Fibroblast of peridontal ligament (primary cell): Measurements from ENCODE around the gene CDH4.
A peak's percentile ranks its signal among the peaks of the same experiment; 100 is the strongest.

Source experiments
- DNase-seq: peaks from one replicate; pipeline ENCODE4 v3.0.0-alpha.2; 2010; ENCODE audit errors: extremely low read depth

CDH4 gene

GRCh38 chr20:61281286-61281795 lies 29.3 kb downstream of the CDH4 start:
- no peak for DNase-seq

DNA sequence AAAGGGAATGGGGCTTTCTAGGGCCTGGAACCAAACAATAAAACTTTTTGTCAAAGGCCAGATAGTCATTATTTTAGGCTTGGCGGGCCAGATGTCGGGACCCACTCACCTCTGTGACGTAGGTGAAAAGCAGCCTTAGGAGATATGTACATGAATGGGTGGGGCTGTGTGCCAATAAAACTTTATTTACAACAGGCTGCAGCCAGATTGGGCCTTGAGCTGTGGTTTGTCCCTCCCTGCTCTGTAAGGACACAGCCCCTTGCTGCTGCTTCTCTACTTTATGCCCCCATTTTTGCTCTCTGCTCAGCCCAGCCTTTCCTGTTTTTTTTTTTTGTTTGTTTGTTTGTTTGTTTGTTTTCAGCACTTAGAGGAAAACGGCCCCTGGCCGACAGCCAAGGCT lies 32.7 kb downstream of the CDH4 start:
- no peak for DNase-seq

GRCh38 chr20:61285152-61285645 lies 33.1 kb downstream of the CDH4 start:
- DNase-seq = no peak

- no peak for DNase-seq
Measured at GRCh38 chr20:61285691-61286090, 33.6 kb downstream of the CDH4 start.

- no peak for DNase-seq
Measured at GRCh38 chr20:61287583-61288275, 35.7 kb downstream of the CDH4 start.

- no peak for DNase-seq
Measured at GRCh38 chr20:61288331-61288784, 36.3 kb downstream of the CDH4 start.

DNA sequence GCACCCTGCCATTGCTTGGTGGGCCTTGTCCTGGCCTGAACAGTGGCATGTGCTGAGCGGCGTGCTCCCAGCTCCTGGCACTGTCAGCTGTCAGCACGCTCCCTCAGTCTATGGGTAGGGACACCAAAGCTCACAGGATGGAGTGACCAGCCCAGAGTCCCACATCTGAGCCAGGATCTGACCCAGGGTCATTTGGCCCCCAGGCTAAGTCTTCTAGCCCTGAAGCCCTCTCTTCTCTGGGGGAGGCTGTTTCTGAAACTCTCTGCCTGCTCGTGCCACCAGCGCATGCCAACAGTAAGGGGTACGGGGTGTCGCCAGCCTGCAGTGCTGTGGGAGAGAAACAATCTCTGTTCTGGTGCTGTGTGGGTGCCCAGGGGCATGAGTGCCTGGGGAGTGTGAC lies 37.1 kb downstream of the CDH4 start:
- DNase-seq = no peak

DNA sequence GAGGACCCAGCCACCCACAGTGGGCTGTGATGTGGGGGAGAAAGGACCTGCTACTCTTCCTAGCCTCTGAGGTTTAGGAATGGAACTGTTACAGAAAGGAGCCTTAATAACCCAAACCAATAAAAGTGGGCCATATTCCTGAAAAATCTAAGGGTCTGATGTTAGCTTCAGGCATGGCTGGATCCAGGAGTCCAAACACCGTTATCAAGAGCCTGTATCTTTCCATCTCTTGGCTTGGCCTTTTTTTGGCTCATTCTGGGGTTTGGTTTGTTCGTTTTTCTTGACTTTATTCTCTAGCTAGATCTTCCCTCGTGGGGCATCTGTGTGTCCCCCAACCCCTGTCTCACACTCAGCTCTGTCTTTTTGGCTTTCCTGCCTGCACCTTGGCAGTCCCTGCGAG lies 38.7 kb downstream of the CDH4 start:
- no peak for DNase-seq

- no peak for DNase-seq
Measured at GRCh38 chr20:61291166-61291829, 39.2 kb downstream of the CDH4 start.

- DNase-seq = no peak
Measured at GRCh38 chr20:61292391-61292790, 40.3 kb downstream of the CDH4 start.

- no peak for DNase-seq
Measured at GRCh38 chr20:61292821-61293612, 41.0 kb downstream of the CDH4 start.

DNA sequence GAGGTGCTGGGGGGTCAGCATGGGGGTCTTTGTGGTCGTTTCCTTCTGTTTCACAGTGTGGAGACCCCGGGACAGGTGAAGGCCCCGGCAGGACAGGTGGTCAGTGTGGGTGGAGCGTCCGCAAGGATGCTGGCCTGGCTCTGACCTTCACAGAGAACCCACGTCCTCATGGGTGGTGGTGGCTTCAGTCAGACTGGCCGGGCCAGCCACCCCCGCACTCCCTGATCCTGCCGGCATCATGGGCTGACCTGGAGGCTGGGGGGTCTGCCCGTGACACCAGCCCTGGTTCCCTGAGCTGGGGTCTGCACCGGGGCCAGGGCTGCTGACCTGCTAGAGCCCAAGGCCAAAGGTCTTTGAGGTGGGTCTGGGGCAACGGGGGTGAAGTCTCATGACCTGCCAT lies 41.9 kb downstream of the CDH4 start:
- no peak for DNase-seq

DNA sequence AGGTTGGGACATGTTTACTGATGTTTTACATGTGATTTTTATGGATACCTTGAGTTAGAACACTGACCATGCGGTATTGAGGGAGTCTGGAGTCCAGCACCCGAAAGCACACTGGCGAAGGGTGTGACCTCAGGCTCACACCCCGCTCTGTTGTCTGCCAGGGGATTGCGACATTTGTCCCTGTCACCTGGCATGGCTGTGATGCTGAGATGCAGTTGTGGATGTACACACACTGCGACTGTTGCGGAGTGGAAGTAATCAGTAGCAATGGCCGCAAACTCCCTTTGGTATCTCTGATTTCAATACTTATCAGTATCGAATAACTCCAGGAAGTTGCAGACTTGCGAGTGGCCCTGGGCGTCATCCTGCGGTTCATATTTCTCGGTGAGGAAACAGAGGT lies 43.2 kb downstream of the CDH4 start:
- DNase-seq = no peak

GRCh38 chr20:61295682-61296628 lies 43.9 kb downstream of the CDH4 start:
- DNase-seq = no peak

GRCh38 chr20:61296629-61297019 lies 44.6 kb downstream of the CDH4 start:
- no peak for DNase-seq

DNA sequence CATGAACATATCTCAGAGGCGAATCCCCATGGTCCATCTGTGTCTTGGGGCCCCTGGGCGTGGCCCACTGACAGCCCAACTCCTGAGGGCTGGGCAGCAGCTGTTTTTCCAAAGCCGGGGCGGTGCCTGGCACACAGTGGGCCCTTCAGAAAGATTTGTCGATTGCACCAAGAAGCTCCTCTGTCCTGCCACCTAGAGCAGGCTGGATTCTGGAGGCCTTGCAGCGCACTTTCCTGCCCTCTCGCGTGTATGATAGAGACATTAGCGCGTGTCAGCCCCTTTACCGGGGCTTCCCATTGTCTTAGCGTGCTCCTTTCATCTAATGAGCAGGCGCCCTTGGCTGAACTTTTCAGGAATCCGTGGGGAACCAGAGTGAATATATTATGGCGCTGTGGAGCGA lies 45.4 kb downstream of the CDH4 start:
- DNase-seq = no peak

GRCh38 chr20:61297986-61298385 lies 45.9 kb downstream of the CDH4 start:
- peak; percentile 7 for DNase-seq

DNA sequence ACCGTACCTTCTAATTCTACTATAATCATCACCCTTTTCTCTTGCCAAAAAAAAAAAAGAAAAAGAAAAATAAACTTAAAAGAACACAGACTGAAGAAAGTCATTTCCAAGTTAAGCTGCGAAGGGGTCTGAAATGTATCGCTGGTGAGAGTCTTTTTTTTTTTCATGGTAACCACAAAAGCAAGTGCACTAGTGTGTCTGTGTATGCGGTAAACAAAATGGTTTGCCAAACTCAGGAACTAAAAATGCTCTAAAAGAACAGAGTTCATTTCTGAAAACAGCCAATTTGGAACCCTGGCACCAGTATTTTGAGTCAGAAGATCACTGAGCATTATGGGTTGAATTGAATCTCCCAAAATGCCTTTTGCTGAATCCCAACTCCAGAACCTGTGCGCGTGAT lies 46.6 kb downstream of the CDH4 start:
- no peak for DNase-seq

- DNase-seq = no peak
Measured at GRCh38 chr20:61299104-61299503, 47.0 kb downstream of the CDH4 start.

DNA sequence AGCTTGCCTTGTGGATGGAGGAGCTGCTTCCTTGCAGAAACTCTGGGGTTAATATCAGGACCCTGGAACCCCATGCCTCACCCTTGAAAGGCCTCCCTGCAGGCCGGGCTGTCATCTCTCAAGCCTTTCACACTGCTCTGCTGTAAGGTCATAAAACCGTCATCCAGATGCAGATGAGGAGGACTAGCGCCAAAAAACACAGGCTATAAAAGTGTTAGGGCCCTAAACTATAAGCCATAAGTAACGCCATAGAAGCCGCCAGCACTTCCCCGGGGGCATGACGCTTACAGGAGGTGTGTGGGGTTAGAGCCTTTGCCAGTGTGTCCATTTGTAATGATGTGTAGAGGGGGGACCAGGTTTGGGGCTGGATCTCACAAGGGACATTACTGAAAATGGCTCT lies 47.6 kb downstream of the CDH4 start:
- DNase-seq = no peak

DNA sequence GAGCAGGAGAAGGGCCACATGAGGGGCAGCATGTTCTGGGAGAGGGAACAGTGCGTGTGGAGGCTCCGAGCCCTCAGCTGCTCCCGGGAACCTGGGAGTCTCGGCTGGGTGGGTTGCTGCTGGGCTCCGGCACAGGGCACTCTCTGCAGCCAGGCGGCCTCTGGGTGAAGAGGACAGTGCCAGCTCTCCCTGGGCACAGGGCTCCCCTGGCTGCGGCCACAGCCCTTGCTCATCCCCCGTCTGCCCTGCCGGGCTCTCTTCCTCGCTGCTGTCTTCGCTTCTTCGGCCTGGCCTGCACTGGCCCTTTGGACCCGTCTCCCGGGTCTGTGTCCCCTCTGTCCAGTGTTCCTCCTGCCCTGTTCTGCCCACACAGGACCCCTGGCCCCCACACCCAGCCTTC lies 48.2 kb downstream of the CDH4 start:
- no peak for DNase-seq
